ENCODE data around the gene TAC3.

Gene TAC3

DNA sequence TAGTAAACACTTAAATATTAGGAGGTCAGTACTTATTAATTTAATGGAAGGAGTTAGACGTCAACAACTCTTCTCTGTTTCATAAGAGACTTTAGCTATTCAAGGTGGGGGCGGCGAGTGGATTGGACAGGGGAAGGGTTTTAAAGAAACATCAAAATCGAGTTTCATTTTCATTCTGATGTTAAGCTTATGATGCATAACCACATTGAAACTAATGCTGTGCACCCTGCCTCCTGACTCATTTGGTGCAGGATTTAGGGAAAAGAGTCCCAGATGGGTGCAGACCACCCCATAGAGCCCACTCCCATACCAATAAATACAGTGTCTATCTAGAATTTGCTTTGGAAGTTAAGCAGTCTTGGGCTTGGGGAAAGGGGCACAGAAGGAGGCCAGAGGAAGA lies 17.3 kb downstream of the TAC3 start:
- TF ChIP-seq, protein P1, sequence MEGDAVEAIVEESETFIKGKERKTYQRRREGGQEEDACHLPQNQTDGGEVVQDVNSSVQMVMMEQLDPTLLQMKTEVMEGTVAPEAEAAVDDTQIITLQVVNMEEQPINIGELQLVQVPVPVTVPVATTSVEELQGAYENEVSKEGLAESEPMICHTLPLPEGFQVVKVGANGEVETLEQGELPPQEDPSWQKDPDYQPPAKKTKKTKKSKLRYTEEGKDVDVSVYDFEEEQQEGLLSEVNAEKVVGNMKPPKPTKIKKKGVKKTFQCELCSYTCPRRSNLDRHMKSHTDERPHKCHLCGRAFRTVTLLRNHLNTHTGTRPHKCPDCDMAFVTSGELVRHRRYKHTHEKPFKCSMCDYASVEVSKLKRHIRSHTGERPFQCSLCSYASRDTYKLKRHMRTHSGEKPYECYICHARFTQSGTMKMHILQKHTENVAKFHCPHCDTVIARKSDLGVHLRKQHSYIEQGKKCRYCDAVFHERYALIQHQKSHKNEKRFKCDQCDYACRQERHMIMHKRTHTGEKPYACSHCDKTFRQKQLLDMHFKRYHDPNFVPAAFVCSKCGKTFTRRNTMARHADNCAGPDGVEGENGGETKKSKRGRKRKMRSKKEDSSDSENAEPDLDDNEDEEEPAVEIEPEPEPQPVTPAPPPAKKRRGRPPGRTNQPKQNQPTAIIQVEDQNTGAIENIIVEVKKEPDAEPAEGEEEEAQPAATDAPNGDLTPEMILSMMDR (IDR thresholded peaks at IDR 0.05; ENCODE audit: low read depth, low read length), result no peak
- H3K4me3 ChIP-seq (replicated peaks in 1 of 2; ENCODE audit: low read depth in 2 of 2, low read length in 2 of 2), result no peak overlapping the region
- DNase-seq (ENCODE audit: low read depth in 2 of 2), result no peak

DNA sequence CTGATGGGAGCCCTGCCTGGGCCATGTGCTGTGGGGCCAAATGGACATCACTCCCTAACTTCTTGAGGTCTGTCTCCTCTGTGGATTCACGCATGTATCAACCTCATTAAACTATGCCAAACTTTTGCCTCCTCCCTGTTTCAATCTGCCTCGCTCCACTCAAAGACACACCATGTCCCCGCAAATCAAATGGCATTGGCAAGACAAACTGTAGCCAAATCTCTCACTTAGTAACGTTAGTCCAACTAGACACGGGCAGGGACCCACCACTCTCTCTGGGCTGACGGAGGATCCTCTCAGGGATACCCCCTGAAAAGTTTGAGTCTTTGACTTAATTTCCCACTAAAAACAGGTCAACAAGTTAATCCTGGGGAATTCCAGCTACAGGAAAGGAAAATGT lies 18.0 kb downstream of the TAC3 start:
- no peak overlapping the region for H3K4me3 ChIP-seq (replicated peaks in 1 of 2; ENCODE audit: low read depth in 2 of 2, low read length in 2 of 2)
- TF ChIP-seq, protein P1 (IDR thresholded peaks at IDR 0.05; ENCODE audit: low read depth, low read length), result no peak
- no peak for DNase-seq (ENCODE audit: low read depth in 2 of 2)

DNA sequence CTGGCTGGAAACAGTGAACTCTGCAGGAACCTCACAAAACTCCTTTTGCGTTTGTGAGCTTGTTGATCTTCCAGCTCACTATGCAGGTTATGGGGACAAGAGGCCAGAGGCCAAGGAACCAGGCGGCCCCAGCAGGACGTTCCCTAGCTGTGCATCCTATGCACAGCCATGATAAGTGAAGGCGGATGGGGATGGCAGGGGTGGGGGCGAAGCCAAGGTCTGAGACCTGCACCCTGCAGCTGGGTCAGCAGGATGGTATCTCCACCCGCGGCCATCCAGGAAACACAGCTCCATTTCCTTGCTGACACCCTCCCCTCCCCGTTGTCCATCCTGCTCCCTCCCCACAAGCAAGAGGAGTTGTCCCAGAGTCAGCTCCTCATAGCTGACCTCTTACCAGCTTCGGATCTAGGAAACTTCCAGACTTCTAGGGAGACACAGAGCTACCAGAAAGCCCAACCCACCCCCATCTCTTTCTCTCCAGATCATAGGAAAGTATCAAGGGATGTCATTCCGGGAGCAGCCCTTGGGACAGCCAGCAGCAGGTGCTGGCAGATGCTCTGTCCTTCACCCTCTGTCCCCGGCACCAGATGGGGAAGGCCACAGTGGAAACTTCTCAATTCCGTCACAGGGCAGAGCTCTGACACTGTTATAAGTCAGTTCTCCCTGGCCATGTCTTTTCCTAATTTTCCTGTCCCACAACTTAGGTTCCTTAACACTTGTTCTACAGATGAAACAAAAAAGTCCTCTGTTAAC lies 19.4 kb downstream of the TAC3 start:
- TF ChIP-seq, protein P1 (IDR thresholded peaks at IDR 0.05; ENCODE audit: low read depth, low read length), result no peak
- H3K4me3 ChIP-seq (replicated peaks in 1 of 2; ENCODE audit: low read depth in 2 of 2, low read length in 2 of 2), result no peak overlapping the region
- no peak for DNase-seq (ENCODE audit: low read depth in 2 of 2)

DNA sequence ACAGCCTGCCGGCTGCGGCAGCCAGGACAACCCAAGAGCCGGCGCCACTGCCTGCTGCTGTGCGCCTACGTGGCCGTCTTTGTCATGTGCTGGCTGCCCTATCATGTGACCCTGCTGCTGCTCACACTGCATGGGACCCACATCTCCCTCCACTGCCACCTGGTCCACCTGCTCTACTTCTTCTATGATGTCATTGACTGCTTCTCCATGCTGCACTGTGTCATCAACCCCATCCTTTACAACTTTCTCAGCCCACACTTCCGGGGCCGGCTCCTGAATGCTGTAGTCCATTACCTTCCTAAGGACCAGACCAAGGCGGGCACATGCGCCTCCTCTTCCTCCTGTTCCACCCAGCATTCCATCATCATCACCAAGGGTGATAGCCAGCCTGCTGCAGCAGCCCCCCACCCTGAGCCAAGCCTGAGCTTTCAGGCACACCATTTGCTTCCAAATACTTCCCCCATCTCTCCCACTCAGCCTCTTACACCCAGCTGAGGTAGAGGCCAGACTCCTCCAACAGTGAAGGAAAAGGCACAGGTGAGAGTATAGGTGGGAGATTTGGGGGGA lies 20.3 kb downstream of the TAC3 start:
- no peak overlapping the region for H3K4me3 ChIP-seq (replicated peaks in 1 of 2; ENCODE audit: low read depth in 2 of 2, low read length in 2 of 2)
- TF ChIP-seq, protein P1 (IDR thresholded peaks at IDR 0.05; ENCODE audit: low read depth, low read length), result no peak
- no peak for DNase-seq (ENCODE audit: low read depth in 2 of 2)

DNA sequence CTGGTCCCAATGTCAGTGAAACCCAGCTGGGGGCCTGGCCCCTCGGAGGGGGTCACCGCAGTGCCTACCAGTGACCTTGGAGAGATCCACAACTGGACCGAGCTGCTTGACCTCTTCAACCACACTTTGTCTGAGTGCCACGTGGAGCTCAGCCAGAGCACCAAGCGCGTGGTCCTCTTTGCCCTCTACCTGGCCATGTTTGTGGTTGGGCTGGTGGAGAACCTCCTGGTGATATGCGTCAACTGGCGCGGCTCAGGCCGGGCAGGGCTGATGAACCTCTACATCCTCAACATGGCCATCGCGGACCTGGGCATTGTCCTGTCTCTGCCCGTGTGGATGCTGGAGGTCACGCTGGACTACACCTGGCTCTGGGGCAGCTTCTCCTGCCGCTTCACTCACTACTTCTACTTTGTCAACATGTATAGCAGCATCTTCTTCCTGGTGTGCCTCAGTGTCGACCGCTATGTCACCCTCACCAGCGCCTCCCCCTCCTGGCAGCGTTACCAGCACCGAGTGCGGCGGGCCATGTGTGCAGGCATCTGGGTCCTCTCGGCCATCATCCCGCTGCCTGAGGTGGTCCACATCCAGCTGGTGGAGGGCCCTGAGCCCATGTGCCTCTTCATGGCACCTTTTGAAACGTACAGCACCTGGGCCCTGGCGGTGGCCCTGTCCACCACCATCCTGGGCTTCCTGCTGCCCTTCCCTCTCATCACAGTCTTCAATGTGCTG lies 21.0 kb downstream of the TAC3 start:
- TF ChIP-seq, protein P1 (IDR thresholded peaks at IDR 0.05; ENCODE audit: low read depth, low read length), result no peak
- H3K4me3 ChIP-seq (replicated peaks in 1 of 2; ENCODE audit: low read depth in 2 of 2, low read length in 2 of 2), result no peak overlapping the region
- DNase-seq (ENCODE audit: low read depth in 2 of 2), result no peak

DNA sequence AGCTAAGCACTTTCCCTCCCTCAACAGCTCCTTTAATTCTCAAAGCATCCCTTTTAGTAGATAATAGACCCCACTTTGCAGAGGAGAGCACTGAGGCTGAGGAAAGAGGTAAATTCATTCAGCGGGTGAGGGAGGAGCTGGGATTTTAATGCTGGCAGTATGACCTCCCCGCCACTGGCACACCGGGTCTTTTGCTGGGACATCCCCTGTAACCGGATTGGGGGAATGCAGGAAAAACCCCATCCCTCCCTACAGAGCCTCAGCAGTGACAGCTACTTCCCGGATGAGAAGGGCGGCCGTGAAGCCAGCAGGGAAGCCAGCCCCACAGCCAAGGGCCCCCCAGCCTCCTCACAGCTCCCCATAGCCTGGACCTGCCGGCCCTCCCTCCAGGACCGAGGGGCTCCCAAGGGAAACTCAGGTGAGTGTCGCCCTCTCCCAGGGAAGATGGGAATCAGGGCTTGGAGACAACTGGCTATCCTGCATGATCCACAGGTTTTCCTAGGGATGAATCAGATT lies 22.0 kb downstream of the TAC3 start:
- DNase-seq (ENCODE audit: low read depth in 2 of 2), result no peak
- no peak overlapping the region for H3K4me3 ChIP-seq (replicated peaks in 1 of 2; ENCODE audit: low read depth in 2 of 2, low read length in 2 of 2)
- TF ChIP-seq, protein P1 (IDR thresholded peaks at IDR 0.05; ENCODE audit: low read depth, low read length), result no peak

Measured in cardiac fibroblast (primary cell).